SU-DHL-6 (cell line): ENCODE measurements around the gene OXER1.

Experiments
- CTCF ChIP-seq: fragments of 200-600 bp; sonication (generic); IDR thresholded peaks from one replicate; pipeline ENCODE4 v1.5.1; 2017; ENCODE audit warnings: antibody characterized with exemption, mild to moderate bottlenecking, low read length, moderate library complexity; ENCODE audit not compliant: insufficient read depth, poor library complexity, severe bottlenecking
- EZH2phosphoT487 ChIP-seq: fragments of 200-600 bp; sonication (generic), shearing (Covaris generic); conservative IDR thresholded peaks from 2 replicates; pipeline ENCODE4 v1.6.1; 2018; ENCODE audit warnings: mild to moderate bottlenecking, antibody characterized with exemption, low read length, moderate library complexity, mixed read lengths

DNA sequence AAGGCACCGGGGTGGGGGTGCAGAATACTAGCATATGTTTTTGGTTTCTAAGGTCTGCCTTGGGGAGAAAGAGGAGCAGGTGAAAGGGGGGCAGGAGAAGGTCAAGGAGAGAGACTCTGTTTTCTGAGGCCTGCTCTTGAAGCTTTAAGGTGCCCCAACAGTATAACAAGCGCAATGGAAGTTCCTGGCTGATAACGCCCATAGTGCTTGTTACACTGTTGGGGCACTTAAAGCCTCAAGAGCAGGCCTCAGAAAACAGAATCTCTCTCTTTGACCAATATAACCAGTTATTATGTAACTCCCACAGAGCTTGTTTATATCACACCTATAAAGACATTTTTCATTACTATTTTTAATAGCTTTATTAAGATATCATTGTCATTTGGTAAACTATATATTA is 16.5 kb downstream of the OXER1 start:
- TF ChIP-seq CTCF (no peak), EZH2phosphoT487 (no peak)
